Posterior cingulate gyrus (tissue), 11 donors: ENCODE results near the gene DIPK1B.

ENCODE experiments used
- DNase-seq, 10 donors: peaks; one replicate each; pipeline versions ENCODE4 v3.0.0 to v3.0.0-alpha.2; 2020 to 2021; ENCODE audit warnings: mixed read lengths in 3 of 10
- intact Hi-C: fragments of 100-400 bp; cut with DNase I; formaldehyde crosslinking; loops from one replicate; pipeline ENCODE4 v1.15.1; 2023

Gene DIPK1B

GRCh38 chr9:136732444-136733178 is 20.2 kb downstream of the DIPK1B start:
- intact Hi-C loops, result no loop called here
- DNase-seq, result no peak

GRCh38 chr9:136733611-136734010 is 21.2 kb downstream of the DIPK1B start:
- no peak for DNase-seq
- intact Hi-C loops, result no loop called here

GRCh38 chr9:136734837-136735496 is 22.6 kb downstream of the DIPK1B start:
- intact Hi-C loops, result no loop called here
- no peak for DNase-seq

- DNase-seq, result no peak
- intact Hi-C loops, result no loop called here
These were observed 23.6 kb downstream of the DIPK1B start for GRCh38 chr9:136735812-136736480.

- intact Hi-C loops, result no loop called here
- DNase-seq, result no peak
These were observed 26.6 kb downstream of the DIPK1B start for GRCh38 chr9:136738960-136739359.

- intact Hi-C loops, result no loop called here
- DNase-seq, result no peak
These were observed 27.1 kb downstream of the DIPK1B start for GRCh38 chr9:136739509-136739908.

- intact Hi-C loops, result no loop called here
- DNase-seq, result no peak
These were observed 27.7 kb downstream of the DIPK1B start for GRCh38 chr9:136740069-136740468.

- no peak for DNase-seq
- intact Hi-C loops, result no loop called here
These were observed 28.1 kb downstream of the DIPK1B start for GRCh38 chr9:136740491-136740890.

- DNase-seq, result peak in 1 of 10 donors; percentile 37
- intact Hi-C loops, result no loop called here
These were observed 28.9 kb downstream of the DIPK1B start for GRCh38 chr9:136740971-136741882.

GRCh38 chr9:136741883-136742571 is 29.7 kb downstream of the DIPK1B start:
- no peak for DNase-seq
- intact Hi-C loops, result no loop called here

- DNase-seq, result no peak
- intact Hi-C loops, result no loop called here
These were observed 30.4 kb downstream of the DIPK1B start, which contains the start of gene LCN10 for GRCh38 chr9:136742591-136743391. TSS of gene LCN10 (minus strand) at chr9:136742940. CDS start at chr9:136742903, 37 bp downstream.

- intact Hi-C loops, result no loop called here
- DNase-seq, result no peak
These were observed 31.4 kb downstream of the DIPK1B start for GRCh38 chr9:136743639-136744211.

GRCh38 chr9:136744773-136745172 is 32.4 kb downstream of the DIPK1B start:
- intact Hi-C loops, result no loop called here
- no peak for DNase-seq

- DNase-seq, result peak in 1 of 10 donors; percentile 77
- intact Hi-C loops, result no loop called here
These were observed 33.2 kb downstream of the DIPK1B start for GRCh38 chr9:136745389-136746154.

- DNase-seq, result no peak
- intact Hi-C loops, result no loop called here
These were observed 33.8 kb downstream of the DIPK1B start for GRCh38 chr9:136746155-136746490.

GRCh38 chr9:136746621-136747020 is 34.2 kb downstream of the DIPK1B start:
- DNase-seq, result peak in 1 of 10 donors; percentile 80
- intact Hi-C loops, result no loop called here

GRCh38 chr9:136747161-136748060 is 35.0 kb downstream of the DIPK1B start:
- DNase-seq, result peak in 1 of 10 donors; percentile 34
- intact Hi-C loops, result no loop called here
